SU-DHL-6 (cell line): ENCODE results near the gene MGAT5.

ENCODE experiments used
- H2AFZ ChIP-seq: fragments of 200-600 bp; sonication (generic); 2 replicates; pipeline ENCODE4 v1.6.1; 2014; ENCODE audit warnings: low read depth, mild to moderate bottlenecking, moderate library complexity, mixed read lengths, antibody characterized with exemption, low read length; ENCODE audit not compliant: severe bottlenecking
- H3F3A ChIP-seq: fragments of 200-600 bp; shearing (Covaris generic); 2 replicates; pipeline ENCODE4 v1.6.0; 2016; ENCODE audit warnings: antibody characterized with exemption, mild to moderate bottlenecking; ENCODE audit not compliant: insufficient read depth
- H3K27ac ChIP-seq: fragments of 200-600 bp; sonication (generic); 2 replicates; pipeline ENCODE4 v1.5.1; 2016; ENCODE audit warnings: low read depth, mild to moderate bottlenecking, low read length, moderate library complexity, mixed read lengths
- H3K27me3 ChIP-seq: fragments of 200-600 bp; sonication (generic), shearing (Covaris generic); 2 replicates; pipeline ENCODE4 v1.6.0; 2014; ENCODE audit warnings: mild to moderate bottlenecking, low read length
- H3K36me3 ChIP-seq: fragments of 200-600 bp; sonication (generic); 2 replicates; pipeline ENCODE4 v1.6.1; 2014; ENCODE audit warnings: mild to moderate bottlenecking, low read length, mixed read lengths
- H3K4me2 ChIP-seq: fragments of 300-600, 200-600 bp; shearing (Covaris generic), sonication (generic); 2 replicates; pipeline ENCODE4 v1.6.0; 2014; ENCODE audit warnings: low read length, low read depth, mild to moderate bottlenecking; ENCODE audit not compliant: poor library complexity, severe bottlenecking
- H3K4me3 ChIP-seq: fragments of 200-600 bp; sonication (generic); 2 replicates; pipeline ENCODE4 v1.5.1; 2014; ENCODE audit warnings: antibody characterized with exemption, low read length, mild to moderate bottlenecking, mixed read lengths; ENCODE audit not compliant: insufficient read depth, poor library complexity, severe bottlenecking
- H3K79me2 ChIP-seq: fragments of 200-600 bp; sonication (generic); 2 replicates; pipeline ENCODE4 v1.6.1; 2014; ENCODE audit warnings: mild to moderate bottlenecking, low read length, moderate library complexity; ENCODE audit not compliant: insufficient read depth
- H3K9ac ChIP-seq: fragments of 200-600 bp; sonication (generic); 2 replicates; pipeline ENCODE4 v1.7.0; 2014; ENCODE audit warnings: mild to moderate bottlenecking, low read length
- H3K9me2 ChIP-seq: fragments of 200-600 bp; sonication (generic); replicated peaks from 2 replicates; pipeline ENCODE4 v1.6.1; 2014; ENCODE audit warnings: low read length; ENCODE audit not compliant: insufficient read depth
- H3K9me3 ChIP-seq: fragments of 200-600 bp; sonication (generic); 2 replicates; pipeline ENCODE4 v1.6.1; 2014; ENCODE audit warnings: low read length, mixed read lengths; ENCODE audit not compliant: insufficient read depth
- H4K20me1 ChIP-seq: fragments of 200-600 bp; sonication (generic); 2 replicates; pipeline ENCODE4 v1.6.1; 2014; ENCODE audit warnings: low read depth, mild to moderate bottlenecking, antibody characterized with exemption, low read length, moderate library complexity, mixed read lengths
- CTCF ChIP-seq: fragments of 200-600 bp; sonication (generic); IDR thresholded peaks from one replicate; pipeline ENCODE4 v1.5.1; 2017; ENCODE audit warnings: antibody characterized with exemption, mild to moderate bottlenecking, low read length, moderate library complexity; ENCODE audit not compliant: insufficient read depth, poor library complexity, severe bottlenecking
- EZH2phosphoT487 ChIP-seq: fragments of 200-600 bp; sonication (generic), shearing (Covaris generic); conservative IDR thresholded peaks from 2 replicates; pipeline ENCODE4 v1.6.1; 2018; ENCODE audit warnings: mild to moderate bottlenecking, antibody characterized with exemption, low read length, moderate library complexity, mixed read lengths

MGAT5 gene

GRCh38 chr2:134410831-134411231 lies 157.0 kb downstream of the MGAT5 start:
- Histone ChIP-seq H3K4me2 (peak overlapping the region; percentile 55), H3K4me3 (no peak overlapping the region), H3F3A (peaks cover 19% of the 10 kb centered on the region), H3K79me2 (no peaks in the 10 kb centered on the region), H3K9me3 (no peaks in the 10 kb centered on the region), H3K36me3 (no peaks in the 10 kb centered on the region), H3K27ac (peak overlapping the region; percentile 87), H3K27me3 (no peaks in the 10 kb centered on the region), H3K9me2 (no peaks in the 10 kb centered on the region), H4K20me1 (no peaks in the 10 kb centered on the region), H3K9ac (peak overlapping the region; percentile 43), H2AFZ (no peak overlapping the region)
- TF ChIP-seq EZH2phosphoT487 = no peak
- TF ChIP-seq CTCF = no peak

GRCh38 chr2:134411279-134411827 lies 157.5 kb downstream of the MGAT5 start:
- Histone ChIP-seq H3K79me2 (no peaks in the 10 kb centered on the region), H3F3A (peaks cover 19% of the 10 kb centered on the region), H3K9ac (peak overlapping the region; percentile 43), H3K4me2 (peak overlapping the region; percentile 55), H3K9me2 (no peaks in the 10 kb centered on the region), H4K20me1 (no peaks in the 10 kb centered on the region), H3K27ac (peak overlapping the region; percentile 87), H3K4me3 (no peak overlapping the region), H3K9me3 (no peaks in the 10 kb centered on the region), H3K36me3 (no peaks in the 10 kb centered on the region), H2AFZ (peak overlapping the region; percentile 57), H3K27me3 (no peaks in the 10 kb centered on the region)
- no peak for TF ChIP-seq CTCF
- TF ChIP-seq EZH2phosphoT487 = no peak

DNA sequence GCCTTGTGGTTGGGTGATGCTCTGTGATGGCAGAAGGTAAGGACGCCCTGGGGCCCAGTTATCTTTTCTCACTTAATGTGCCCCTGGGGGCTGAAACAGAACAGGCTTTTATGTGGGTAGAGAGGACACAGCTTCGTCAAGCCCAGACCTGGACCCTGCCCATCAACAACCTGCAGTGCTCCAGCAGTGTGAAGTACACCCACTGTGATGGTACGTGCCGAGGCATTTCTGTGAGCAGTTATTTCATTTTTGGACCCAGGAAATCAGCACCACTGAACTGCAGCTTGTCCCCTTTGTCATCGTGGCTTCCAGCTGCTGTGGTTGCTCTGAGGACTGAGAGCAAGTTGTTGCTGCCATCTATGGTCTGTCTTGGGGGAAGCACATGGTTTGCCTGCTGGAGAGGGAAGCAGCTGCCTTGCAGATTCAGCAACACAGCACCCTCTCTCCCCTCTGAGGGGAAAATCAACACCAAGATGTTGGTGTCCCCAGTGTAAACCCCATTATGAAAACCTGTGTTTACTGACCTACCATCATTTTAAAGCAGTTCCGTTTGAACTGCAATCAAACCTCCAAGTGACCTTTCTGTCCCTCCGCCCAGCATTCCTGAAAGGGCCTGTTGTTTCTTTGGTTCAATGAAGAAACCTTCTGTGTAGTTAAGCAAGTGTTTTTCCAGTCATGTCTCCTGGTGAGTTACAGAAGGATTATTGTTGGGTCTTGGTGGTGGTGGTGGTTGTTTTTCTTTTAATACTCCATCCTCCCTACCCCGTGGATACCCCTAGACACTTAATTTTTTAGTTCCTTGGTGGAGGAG lies 158.2 kb downstream of the MGAT5 start:
- peak overlapping the region; percentile 57 for H2AFZ ChIP-seq
- no peak overlapping the region for H3K4me3 ChIP-seq
- peak overlapping the region; percentile 87 for H3K27ac ChIP-seq

More for the DNA sequence above, 158.2 kb downstream of the MGAT5 start:
- peak overlapping the region; percentile 43 for H3K9ac ChIP-seq
- H3K27me3 ChIP-seq = no peaks in the 10 kb centered on the region
- peak overlapping the region; percentile 55 for H3K4me2 ChIP-seq
- no peaks in the 10 kb centered on the region for H4K20me1 ChIP-seq
- TF ChIP-seq CTCF (peak; percentile 79), EZH2phosphoT487 (no peak)
- no peaks in the 10 kb centered on the region for H3K36me3 ChIP-seq
- peaks cover 19% of the 10 kb centered on the region for H3F3A ChIP-seq
- H3K9me2 ChIP-seq = no peaks in the 10 kb centered on the region
- H3K79me2 ChIP-seq = no peaks in the 10 kb centered on the region
- H3K9me3 ChIP-seq = no peaks in the 10 kb centered on the region
